WTC11 (cell line): Measurements from ENCODE around the gene SEMA6B.

Experiments used
- ELF4 ChIP-seq: sonication (generic); formaldehyde crosslinking; IDR thresholded peaks from 2 replicates; pipeline ENCODE4 v1.8.1; 2022; ENCODE audit warnings: low read depth, mild to moderate bottlenecking, moderate library complexity, missing genetic modification reagents
- JUN ChIP-seq: sonication (generic); formaldehyde crosslinking; IDR thresholded peaks from 2 replicates; pipeline ENCODE4 v1.8.0; 2023; ENCODE audit warnings: mild to moderate bottlenecking, missing genetic modification reagents
- MYBL2 ChIP-seq: sonication (generic); formaldehyde crosslinking; IDR thresholded peaks from 2 replicates; pipeline ENCODE4 v1.8.1; 2023; ENCODE audit warnings: mild to moderate bottlenecking, moderate library complexity, missing genetic modification reagents
- NFATC4 ChIP-seq: fragments of 250-450 bp; sonication (Bioruptor Pico); IDR thresholded peaks from 2 replicates; pipeline ENCODE4 v1.9.0; 2021; ENCODE audit warnings: mild to moderate bottlenecking
- TEAD4 ChIP-seq: sonication (generic); formaldehyde crosslinking; IDR thresholded peaks from 2 replicates; pipeline ENCODE4 v1.8.0; 2022; ENCODE audit warnings: mild to moderate bottlenecking, missing genetic modification reagents
- TP53 ChIP-seq: sonication (generic); formaldehyde crosslinking; IDR thresholded peaks from 2 replicates; pipeline ENCODE4 v1.8.1; 2023; ENCODE audit warnings: mild to moderate bottlenecking, missing genetic modification reagents
- TF ChIP-seq, protein P1 (sequence below): fragments of 250-450 bp; sonication (Bioruptor Pico); IDR thresholded peaks from 2 replicates; pipeline ENCODE4 v1.9.0; 2021; ENCODE audit warnings: mild to moderate bottlenecking
- TF ChIP-seq, protein P2 (sequence below): sonication (generic); formaldehyde crosslinking; IDR thresholded peaks from 2 replicates; pipeline ENCODE4 v1.8.0; 2022; ENCODE audit warnings: mild to moderate bottlenecking, missing genetic modification reagents
- TF ChIP-seq, protein P3 (sequence below): sonication (generic); formaldehyde crosslinking; IDR thresholded peaks from 2 replicates; pipeline ENCODE4 v1.8.1; 2022; ENCODE audit warnings: low read depth, missing genetic modification reagents, borderline replicate concordance
- TF ChIP-seq, protein P4 (sequence below): fragments of 200-600 bp; IDR thresholded peaks from 2 replicates; pipeline ENCODE4 v1.8.0; 2022; ENCODE audit warnings: antibody characterized with exemption
- TF ChIP-seq, protein P5 (sequence below): sonication (generic); formaldehyde crosslinking; IDR thresholded peaks from 2 replicates; pipeline ENCODE4 v1.8.1; 2023; ENCODE audit warnings: mild to moderate bottlenecking, missing genetic modification reagents, moderate library complexity
- TF ChIP-seq, protein P6 (sequence below): sonication (generic); formaldehyde crosslinking; IDR thresholded peaks from 2 replicates; pipeline ENCODE4 v1.8.1; 2022; ENCODE audit warnings: low read depth, mild to moderate bottlenecking, moderate library complexity, missing genetic modification reagents, borderline replicate concordance

DNA sequence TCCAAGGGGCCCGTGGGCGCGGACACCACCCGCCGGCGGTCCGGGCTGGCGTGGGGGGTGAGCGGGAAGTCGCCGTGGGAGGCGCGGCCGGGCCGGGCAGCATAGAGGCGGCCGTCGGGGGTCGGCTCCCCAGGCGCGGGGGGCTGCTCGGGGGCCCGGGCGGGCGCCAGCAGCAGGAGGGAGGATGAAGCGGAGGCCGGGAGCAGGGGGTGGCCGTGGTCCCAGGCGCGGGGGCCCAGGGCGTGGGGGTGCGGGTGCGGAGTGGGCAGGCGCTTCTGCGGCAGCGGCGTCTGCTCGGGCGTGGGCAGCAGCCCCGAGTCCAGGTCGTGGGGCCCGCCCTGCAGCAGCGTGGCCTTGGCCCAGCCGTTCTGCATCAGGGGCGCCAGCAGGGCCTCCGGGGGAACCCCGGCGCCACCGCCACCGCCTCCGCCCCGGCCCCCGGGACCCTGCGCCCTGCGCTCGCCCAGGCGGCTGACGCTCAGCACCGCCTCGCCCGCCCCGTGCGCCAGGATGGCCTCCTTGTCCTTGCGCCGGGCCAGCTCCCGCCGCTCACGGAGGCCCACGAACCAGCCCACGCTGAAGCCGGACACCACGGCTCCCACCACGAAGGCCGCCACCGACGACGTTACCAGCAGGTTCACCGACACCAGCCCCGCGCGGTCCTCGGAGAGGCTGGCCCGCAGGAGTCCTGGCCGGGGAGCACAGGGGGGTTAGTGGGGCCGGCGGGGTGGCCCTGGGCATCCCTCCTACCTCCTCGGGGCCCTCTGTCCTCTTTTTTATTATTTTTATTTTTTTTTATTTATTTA, 15.4 kb downstream of the SEMA6B start:
- TF ChIP-seq, protein P1, sequence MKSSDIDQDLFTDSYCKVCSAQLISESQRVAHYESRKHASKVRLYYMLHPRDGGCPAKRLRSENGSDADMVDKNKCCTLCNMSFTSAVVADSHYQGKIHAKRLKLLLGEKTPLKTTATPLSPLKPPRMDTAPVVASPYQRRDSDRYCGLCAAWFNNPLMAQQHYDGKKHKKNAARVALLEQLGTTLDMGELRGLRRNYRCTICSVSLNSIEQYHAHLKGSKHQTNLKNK (CRISPR knock-in tag) = no peak
- TF ChIP-seq MYBL2 (CRISPR knock-in tag) (no peak), TEAD4 (CRISPR knock-in tag) (no peak), JUN (CRISPR knock-in tag) (no peak), TP53 (no peak), NFATC4 (CRISPR knock-in tag) (no peak), ELF4 (CRISPR knock-in tag) (no peak)
- TF ChIP-seq, protein P2, sequence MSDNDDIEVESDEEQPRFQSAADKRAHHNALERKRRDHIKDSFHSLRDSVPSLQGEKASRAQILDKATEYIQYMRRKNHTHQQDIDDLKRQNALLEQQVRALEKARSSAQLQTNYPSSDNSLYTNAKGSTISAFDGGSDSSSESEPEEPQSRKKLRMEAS = no peak
- TF ChIP-seq, protein P3, sequence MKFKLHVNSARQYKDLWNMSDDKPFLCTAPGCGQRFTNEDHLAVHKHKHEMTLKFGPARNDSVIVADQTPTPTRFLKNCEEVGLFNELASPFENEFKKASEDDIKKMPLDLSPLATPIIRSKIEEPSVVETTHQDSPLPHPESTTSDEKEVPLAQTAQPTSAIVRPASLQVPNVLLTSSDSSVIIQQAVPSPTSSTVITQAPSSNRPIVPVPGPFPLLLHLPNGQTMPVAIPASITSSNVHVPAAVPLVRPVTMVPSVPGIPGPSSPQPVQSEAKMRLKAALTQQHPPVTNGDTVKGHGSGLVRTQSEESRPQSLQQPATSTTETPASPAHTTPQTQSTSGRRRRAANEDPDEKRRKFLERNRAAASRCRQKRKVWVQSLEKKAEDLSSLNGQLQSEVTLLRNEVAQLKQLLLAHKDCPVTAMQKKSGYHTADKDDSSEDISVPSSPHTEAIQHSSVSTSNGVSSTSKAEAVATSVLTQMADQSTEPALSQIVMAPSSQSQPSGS (CRISPR knock-in tag) = no peak
- TF ChIP-seq, protein P4, sequence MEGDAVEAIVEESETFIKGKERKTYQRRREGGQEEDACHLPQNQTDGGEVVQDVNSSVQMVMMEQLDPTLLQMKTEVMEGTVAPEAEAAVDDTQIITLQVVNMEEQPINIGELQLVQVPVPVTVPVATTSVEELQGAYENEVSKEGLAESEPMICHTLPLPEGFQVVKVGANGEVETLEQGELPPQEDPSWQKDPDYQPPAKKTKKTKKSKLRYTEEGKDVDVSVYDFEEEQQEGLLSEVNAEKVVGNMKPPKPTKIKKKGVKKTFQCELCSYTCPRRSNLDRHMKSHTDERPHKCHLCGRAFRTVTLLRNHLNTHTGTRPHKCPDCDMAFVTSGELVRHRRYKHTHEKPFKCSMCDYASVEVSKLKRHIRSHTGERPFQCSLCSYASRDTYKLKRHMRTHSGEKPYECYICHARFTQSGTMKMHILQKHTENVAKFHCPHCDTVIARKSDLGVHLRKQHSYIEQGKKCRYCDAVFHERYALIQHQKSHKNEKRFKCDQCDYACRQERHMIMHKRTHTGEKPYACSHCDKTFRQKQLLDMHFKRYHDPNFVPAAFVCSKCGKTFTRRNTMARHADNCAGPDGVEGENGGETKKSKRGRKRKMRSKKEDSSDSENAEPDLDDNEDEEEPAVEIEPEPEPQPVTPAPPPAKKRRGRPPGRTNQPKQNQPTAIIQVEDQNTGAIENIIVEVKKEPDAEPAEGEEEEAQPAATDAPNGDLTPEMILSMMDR = no peak
- TF ChIP-seq, protein P5, sequence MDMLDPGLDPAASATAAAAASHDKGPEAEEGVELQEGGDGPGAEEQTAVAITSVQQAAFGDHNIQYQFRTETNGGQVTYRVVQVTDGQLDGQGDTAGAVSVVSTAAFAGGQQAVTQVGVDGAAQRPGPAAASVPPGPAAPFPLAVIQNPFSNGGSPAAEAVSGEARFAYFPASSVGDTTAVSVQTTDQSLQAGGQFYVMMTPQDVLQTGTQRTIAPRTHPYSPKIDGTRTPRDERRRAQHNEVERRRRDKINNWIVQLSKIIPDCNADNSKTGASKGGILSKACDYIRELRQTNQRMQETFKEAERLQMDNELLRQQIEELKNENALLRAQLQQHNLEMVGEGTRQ (CRISPR knock-in tag) = no peak
- TF ChIP-seq, protein P6, sequence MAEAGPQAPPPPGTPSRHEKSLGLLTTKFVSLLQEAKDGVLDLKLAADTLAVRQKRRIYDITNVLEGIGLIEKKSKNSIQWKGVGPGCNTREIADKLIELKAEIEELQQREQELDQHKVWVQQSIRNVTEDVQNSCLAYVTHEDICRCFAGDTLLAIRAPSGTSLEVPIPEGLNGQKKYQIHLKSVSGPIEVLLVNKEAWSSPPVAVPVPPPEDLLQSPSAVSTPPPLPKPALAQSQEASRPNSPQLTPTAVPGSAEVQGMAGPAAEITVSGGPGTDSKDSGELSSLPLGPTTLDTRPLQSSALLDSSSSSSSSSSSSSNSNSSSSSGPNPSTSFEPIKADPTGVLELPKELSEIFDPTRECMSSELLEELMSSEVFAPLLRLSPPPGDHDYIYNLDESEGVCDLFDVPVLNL = no peak
